GM18520 (cell line): Measurements from ENCODE around the gene UCK2.
"Not testable (repeated sequence)": the region's sequence is repeated elsewhere in the genome, so short reads cannot be mapped to it uniquely, and the experiment has no call there.

Experiments
- ATAC-seq: cut with Tn5 transposase; IDR thresholded peaks from one replicate; pipeline ENCODE4 v1.9.1; 2021; ENCODE audit not compliant: unreplicated experiment

UCK2 gene

DNA sequence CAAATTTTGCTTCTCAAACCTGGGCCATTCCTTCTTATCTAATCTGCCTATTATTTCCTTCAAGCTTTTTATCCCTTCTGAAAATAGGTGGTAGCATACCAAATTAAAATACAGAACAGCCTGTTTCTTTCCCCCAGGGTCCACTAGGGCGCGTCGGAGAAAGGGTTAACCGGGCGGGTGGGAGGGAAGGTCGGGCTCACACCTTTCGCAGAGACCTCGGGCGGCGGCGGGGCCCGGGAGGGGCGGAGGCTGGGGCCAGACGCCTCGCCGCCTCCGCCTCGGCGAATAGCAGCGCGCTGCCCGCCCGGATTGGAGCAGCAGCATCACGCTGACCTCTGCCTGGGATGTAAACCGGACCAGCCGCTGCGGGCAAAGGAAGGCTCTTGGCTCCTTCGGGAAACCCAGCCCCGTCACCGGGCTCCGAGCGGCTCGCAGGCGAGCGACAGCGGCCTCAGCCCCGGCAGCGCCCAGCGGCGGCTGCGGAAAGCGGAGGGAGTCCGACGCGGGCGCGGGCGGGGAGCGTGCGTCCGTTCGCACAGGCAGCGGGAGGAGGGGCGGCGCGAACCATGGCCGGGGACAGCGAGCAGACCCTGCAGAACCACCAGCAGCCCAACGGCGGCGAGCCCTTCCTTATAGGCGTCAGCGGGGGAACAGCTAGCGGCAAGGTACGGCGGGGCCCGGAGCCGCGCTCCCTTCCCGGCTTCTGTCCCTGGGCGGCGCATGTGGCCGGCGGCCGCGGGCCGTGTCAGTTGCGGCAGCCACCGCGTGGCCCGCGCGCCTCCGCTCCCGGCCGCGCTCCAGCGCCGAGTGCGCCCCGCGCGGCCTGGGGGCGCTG lies at the start of gene UCK2:
Gene UCK2, plus strand, starts transcription at position 347 of the 835 bp plus-strand sequence. Its CDS starts 220 bp downstream, at position 567.
- ATAC-seq: peak; percentile 52

DNA sequence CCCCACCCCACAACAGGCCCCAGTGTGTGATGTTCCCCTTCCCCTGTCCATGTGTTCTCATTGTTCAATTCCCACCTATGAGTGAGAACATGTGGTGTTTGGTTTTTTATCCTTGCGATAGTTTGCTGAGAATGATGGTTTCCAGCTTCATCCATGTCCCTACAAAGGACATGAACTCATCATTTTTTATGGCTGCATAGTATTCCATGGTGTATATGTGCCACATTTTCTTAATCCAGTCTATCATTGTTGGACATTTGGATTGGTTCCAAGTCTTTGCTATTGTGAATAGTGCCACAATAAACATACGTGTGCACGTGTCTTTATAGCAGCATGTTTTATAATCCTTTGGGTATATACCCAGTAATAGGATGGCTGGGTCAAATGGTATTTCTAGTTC lies 49.2 kb upstream of the UCK2 start:
- ATAC-seq: not testable (repeated sequence)

DNA sequence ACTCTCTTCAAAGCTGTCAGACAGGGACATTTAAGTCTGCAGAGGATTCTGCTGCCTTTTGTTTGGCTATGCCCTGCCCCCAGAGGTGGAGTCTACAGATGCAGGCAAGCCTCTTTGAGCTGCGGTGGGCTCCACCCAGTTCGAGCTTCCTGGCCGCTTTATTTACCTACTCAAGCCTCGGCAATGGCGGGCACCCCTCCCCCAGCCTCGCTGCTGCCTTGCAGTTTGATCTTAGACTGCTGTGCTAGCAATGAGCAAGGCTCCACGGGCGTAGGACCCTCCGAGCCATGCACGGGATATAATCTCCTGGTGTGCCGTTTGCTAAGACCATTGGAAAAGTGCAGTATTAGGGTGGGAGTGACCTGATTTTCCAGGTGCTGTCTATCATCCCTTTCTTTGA lies 43.9 kb upstream of the UCK2 start:
- not testable (repeated sequence) for ATAC-seq

DNA sequence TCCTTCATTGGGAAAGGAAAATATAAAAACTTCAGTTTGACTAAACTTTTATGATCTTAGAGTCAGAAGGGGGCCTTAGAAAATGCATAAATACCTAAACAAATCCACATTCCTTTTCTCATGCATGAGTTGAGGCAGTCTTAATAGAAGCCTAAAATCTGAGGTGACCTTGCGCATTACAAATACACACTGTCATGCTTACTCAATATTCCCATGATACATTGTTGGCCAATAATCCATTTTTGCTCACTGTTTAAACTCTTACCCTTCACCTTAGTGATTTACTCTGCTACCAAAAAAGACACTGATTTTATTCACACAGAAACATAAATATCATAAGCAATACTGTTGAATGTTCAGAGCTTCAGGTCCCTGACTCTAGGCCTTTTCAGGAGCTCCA lies 39.7 kb upstream of the UCK2 start:
- ATAC-seq: no peak

DNA sequence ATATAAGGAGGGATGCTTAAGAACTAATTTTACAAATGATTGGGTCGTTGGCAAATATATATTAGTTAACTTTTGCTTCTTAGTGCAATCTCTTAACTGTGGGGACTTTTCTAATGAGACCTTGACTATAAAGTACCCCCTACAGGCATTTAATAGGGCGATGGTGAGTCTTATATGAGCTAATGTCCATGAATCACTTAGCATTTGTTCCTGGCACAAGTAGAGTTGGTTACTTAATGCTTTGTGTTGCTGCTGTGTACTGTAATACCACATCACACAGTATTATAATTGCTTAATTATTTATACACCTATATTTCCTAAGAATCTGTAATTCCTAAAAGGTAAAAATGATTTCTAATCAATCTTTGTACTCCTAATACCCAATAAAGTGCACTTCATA lies 33.5 kb upstream of the UCK2 start:
- ATAC-seq: no peak

DNA sequence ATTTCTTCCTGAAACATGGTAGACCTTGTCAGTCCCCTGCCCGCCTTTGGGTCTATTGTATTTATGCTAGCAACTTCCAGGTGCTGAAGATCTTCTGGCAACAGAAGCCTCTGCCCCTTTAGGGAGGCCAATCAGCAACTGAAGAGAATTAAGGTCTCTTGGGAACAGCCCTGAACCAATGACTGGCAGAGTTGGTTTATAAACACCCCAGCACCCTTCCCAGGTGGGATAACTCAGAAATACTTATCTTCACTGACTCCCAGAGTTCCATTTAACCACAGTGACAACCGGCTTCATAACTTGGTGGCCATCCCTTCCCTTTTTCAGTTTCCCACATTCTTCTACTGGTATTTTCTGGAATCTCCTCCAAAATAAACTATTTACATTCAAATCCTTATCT lies 31.5 kb upstream of the UCK2 start:
- ATAC-seq: no peak

DNA sequence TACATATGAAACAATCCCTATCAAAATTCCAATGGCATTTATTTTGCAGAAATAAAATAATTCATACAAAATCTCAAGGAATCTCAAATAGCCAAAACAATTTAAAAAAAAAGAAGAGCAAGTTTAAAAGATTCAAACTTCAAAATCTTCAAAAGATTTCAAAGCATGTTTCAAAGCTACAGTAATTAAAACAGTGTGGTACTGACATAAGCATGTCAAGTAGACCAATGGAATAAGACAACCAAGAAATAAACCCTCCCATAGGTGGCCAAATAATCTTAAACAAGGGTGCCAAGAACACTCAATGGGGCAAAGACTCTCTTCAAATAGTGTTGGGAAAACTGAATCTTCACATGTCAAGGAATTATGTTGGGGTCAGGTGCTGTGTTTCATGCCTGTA lies 28.0 kb upstream of the UCK2 start:
- no peak for ATAC-seq

DNA sequence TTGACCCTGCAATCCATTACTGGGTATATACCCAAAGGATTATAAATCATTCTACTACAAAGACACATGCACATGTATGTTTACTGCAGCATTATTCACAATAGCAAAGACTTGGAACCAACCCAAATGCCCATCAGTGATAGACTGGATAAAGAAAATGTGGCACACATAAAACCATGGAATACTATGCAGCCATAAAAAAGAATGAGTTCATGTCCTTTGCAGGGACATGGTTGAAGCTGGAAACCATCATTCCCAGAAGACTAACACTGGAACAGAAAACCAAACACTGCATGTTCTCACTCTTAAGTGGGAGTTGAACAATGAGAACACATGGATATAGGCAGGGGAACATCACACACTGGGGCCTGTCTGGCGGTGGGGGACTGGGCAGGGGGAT lies 22.9 kb upstream of the UCK2 start:
- ATAC-seq: not testable (repeated sequence)

DNA sequence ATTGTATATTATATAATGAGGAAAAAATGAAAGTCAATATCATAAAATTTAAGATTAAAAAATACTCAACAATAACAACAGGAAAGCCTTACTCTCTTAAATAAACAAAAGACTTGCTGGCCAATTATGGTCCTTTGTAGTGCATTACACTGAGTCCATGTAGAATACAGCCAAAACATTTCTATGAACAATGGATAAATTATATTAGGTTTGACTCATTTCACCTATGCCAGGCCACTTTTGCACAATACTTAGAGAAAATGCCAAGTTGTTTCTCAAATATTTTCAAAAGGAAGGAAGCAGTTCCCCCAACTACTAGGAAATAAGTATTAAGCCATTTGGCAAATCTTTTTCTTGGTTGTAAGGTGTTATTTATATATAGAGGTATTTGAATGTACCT lies 19.8 kb upstream of the UCK2 start:
- no peak for ATAC-seq

DNA sequence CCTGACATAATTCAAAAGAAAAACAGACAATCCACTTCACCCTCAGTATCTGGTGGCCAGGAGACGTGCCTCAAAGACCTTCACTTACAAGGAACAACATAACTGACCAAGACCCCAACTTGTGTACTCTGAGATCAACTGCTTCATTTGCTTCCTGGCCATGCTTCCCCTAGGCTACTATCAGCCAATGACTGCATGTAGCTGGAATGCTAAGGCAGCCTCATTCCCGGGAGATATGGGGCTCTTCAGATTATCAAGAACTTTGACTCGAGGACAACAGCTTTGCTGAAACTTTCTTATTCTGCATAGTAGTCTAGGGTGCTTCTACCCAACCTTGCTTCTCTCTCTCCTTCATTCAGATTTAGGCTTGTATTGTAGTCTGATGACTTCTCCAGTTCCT lies 11.7 kb upstream of the UCK2 start:
- no peak for ATAC-seq

DNA sequence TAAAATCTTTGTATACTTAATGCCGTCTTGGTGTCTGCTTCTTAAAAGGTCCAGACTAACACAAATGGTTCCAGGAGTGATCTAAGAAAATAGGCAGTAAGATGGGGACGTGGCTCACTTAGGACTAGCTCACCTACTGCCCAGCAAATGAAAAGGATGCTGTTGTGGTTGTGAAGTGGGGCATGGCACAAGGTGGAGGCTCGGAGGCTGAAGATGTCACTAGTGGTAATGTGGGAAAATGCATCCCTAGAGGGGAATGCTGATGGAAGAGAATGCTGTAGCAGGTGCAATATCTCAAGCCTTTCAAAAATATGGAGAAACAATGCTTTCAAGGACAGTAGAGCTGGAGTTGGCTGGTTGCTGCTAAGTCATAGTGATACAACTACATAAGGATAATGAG lies 11.3 kb upstream of the UCK2 start:
- no peak for ATAC-seq

DNA sequence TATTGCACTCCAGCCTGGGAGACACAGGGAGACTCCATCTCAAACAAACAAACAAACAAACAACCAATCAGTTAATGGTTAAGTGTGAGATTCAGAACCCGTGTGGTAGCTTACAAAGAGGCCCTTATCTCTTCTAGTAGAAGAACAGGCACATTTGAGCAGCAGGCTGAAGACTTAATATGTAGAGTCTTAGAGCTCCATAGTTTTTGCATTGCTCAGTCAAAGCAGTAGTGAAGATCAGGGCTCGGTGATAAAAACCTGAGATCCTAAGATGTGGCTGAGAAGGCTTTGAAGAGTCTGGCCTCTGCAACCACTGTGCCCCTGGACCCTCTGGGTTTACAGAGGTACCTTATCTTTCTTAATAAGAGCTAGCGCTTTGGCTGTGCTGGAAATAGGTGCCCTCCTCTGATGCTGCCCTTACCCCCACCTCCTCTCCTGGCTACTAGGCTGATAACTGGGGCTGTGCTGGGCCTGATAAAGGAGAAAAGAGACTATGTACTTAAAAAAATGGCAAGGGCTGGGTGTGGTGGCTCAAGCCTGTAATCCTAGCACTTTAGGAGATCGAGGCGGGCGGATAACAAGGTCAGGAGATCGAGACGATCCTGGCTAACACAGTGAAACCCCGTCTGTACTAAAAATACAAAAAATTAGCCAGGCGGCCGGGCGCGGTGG lies 10.5 kb upstream of the UCK2 start:
- ATAC-seq: no peak

DNA sequence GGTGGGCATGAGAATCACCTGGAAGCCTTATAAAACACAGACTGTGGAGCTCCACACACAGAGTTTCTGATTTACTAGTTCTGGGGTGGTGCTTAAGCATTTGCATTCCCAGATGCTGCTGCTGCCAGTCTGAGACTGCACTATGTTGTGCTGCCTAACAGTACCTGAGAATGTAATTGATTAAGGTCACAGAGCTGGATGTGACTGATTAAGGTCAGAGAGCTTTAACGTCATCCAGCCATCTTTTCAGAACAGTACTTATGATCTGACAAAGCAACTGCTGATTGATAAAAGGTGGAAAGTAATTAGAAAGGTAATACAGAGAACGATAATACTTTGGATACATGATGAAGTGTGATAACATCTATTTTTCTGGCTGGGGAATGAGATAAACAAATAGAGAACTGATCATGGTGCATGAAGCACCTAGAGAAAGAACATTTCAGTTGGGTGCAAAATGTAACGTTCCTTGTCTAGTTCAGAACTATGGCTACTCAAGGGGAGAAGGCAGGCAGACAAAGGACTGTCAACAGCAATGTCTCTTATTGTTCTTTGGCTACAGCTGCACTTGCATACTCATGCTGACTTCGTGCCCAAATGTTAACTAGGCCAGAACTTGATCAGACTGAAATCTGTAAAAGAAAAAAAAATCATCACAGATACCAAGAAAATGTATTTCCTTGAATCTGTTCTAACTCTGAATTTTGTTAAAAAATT lies 3.7 kb upstream of the UCK2 start:
- ATAC-seq: no peak

DNA sequence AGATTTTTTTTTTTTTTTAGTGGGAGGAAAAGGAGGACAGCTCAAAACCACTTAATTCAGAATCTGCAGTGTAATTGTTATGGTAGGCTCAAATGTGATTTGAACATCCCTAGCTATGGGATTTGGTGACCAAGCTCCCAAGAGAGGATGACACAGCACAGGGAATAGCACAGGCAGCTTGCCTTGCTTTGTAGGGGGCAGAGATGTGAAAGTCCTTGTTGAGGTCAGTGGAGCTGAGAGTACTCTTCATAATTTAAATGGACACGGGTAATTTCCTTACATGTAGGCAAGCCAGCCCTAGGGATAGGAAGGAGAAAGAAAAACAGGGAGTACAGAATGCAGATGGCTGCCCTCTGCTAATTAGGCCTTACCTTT lies 3.2 kb upstream of the UCK2 start:
- no peak for ATAC-seq

DNA sequence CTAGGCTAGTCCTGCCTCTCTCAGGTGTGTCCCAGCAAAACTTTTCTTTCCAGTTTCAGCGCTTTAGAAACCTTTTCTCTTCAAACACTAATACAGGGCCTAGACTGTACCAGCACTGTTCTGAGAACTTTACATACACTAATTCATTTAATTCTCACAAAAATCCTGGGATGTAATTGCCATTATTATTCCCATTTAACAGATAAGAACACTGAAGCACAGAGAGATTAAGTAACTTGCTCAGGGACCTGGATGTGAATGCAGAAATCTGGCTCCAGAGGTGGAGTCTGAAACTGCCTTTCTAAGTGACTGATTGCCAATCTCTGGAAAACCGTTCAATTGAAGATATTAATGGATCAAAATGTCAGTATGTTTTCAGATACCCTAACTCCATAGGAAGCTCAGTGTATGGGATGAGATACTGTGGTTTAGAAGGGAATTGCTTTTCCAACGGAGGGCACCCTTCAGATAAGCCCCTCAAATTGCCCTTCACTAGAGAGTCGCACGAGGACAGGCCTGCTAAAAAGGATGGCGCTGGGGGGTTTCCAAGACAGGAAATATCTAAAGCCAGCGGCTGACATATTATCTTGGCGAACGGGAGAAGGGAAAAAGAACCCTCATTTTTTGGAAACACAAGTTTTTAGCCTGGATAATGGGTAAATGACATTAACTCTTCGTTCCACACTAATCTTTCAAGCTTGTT lies 698 bp upstream of the UCK2 start:
- ATAC-seq: no peak

DNA sequence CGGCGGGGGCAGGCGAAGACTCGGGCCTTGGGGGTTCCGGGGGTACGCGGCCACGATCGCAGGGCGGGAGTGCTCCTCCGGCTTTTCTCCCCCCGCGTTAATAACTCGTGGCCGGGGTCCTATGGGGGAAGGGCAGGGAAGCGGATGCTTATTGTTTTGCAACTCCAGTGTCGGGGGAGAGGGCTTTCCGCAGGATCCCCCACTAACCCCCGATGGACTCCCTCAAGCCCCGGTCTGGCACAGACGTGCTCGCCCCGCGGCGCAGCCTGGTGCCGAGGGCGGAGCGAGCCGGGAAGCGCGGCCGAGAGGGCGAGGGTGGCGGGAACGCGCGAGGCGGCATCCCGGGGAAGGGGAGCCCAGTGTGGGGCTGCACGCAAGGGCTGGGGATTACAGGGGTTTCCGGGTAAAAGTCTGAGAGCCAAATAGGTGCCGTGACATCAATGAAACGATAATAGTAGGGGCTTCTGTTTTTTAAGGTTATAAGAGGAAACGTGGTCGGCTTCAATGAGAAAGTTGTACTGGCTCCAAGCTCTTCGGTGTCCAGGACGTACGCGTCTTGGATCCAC lies 772 bp downstream of the UCK2 start:
- peak; percentile 26 for ATAC-seq

DNA sequence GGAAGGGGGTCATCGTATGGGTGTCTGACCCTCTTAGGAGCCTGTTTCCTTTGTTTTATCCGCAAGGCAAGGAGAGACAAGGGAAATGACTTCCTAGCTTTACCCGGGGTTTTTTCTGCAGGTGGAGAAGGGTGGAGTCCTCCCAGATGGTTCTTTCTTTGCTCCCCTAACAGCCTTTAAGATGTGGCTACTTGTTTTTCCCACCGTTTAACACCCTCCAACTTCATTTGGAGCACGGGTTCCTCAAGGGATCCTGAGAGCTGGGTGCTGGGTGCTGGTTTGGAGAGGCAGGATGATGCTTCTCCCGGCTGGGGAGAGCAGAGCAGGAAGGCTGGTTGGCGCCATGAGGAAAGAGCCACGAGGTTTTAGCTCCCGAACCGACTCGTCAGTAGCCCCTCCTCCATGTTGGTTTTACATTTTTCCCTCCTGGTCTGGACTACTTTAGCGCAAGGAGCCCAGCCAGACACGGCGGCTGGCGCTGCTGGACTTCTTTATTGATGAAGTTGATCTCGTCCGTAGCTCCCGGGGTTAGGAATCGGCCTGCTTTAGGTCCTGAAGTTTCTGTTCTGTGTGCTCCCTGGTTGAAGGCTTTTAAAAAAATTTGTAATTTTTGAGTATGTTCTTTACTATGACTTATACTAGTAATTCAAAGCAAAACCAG lies 1.4 kb downstream of the UCK2 start:
- no peak for ATAC-seq

DNA sequence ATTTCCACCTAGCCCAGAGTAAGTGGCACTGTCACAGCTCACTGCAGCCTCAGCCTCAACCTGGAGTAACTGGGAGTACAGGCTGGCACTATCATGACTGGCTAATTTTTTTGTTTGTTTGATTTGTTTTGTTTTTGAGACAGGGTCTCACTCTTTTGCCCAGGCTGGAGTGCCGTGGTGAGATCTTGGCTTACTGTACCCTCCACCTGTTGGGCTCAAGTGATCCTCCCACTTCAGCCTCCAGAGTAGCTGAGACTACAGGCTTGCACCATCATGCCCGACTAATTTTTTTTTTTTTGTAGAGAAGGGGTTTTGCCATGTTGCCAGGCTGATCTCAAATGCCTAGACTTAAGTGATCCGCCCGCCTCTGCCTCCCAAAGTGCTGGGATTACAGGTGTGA lies 2.5 kb downstream of the UCK2 start:
- no peak for ATAC-seq

DNA sequence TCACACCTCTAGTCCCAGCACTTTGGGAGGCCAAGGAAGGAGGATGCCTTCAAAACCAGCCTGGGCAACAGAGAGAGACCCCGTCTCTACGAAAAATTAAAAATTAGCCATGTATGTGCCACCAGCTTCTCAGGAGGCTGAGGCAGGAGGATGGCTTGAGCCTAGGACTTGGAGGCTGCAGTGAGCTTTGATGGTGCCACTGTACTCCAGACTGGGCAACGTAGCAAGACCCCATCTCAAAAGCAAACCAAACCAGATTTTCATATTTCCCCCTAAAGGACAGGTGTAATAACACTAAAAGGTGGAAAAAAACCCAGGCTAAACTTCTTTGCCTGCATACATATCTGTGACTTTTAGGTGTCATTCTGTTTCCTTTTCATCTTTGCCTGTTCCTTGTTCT lies 3.7 kb downstream of the UCK2 start:
- no peak for ATAC-seq

DNA sequence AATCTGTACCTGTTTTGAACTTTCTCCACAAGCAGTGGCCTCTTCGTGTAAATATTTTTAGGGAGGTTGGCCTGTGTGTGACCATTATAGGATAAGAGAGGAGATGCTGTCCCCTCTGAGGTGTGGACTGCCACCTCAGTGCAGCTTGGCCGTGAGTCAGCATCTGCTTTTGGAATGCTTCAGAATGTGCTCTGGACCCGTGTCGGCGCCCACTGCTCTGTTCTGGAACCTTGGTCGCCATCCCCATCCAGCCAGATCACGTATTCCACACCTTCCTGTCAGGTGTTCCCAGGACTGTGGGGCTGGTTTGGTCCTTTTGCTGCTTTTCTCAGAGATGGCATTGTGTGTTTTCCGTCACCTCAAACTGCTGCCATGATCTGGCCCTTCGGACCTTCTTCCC lies 5.5 kb downstream of the UCK2 start:
- ATAC-seq: no peak

DNA sequence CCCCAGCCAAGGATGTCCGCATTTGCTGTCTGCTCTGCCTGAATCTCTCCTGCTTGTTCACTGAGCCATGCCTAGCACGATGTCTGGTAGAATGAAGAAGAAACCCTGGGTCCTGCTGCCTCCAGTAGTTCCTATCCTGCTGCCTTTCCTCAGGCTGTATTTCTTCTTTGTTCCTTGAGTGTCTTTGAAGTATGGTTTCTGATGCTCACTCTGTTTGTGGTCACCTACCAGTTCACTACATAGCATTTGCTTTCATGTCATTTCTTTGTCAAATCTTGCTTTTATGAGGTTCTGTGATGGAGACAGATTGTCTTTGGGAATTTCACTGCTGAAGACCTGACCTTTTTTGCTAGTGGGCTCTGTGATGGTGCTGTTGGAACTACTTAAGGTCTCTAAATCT lies 5.9 kb downstream of the UCK2 start:
- ATAC-seq: no peak
